IPS-18a (cell line): ENCODE data around the gene SIAH2.

ENCODE experiments used
- H3K27ac ChIP-seq: one replicate; pipeline ENCODE4 v1.5.1; 2013; ENCODE audit warnings: low read length
- H3K27me3 ChIP-seq: one replicate; pipeline ENCODE4 v1.6.1; 2013; ENCODE audit warnings: mild to moderate bottlenecking, low read length; ENCODE audit not compliant: control insufficient read depth, insufficient read depth
- H3K36me3 ChIP-seq: one replicate; pipeline ENCODE4 v1.6.1; 2013; ENCODE audit warnings: low read depth, low read length; ENCODE audit not compliant: control insufficient read depth
- H3K4me1 ChIP-seq: one replicate; pipeline ENCODE4 v1.6.1; 2013; ENCODE audit warnings: low read depth, low read length; ENCODE audit not compliant: control insufficient read depth
- H3K4me3 ChIP-seq: one replicate; pipeline ENCODE4 v1.5.1; 2013; ENCODE audit warnings: low read length
- H3K9ac ChIP-seq: one replicate; pipeline ENCODE4 v1.6.1; 2013; ENCODE audit warnings: mild to moderate bottlenecking, low read length, moderate library complexity
- H3K9me3 ChIP-seq: one replicate; pipeline ENCODE4 v1.6.1; 2013; ENCODE audit warnings: low read depth, low read length; ENCODE audit not compliant: control insufficient read depth

SIAH2 gene

DNA sequence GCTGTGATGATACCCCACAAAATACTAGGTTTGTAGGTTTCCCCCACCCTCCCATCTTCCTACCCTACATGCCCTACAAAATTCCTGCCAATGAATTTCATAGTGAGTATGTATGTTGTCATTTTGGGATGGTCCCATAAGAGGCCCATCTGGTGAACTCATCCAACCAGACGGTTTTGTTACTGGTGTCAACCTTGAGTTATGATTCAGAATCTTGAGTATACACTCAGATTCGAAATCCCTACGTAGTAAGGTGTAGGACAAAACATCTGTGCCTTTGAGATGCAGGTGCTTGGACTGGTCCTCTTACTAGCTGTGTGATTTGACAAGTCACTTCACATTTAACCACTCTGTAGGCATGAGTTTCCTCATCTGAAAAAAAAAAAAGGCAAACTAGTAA lies 3.6 kb downstream of the SIAH2 start:
- no peaks in the 10 kb centered on the region for H3K36me3 ChIP-seq
- peaks cover 9% of the 10 kb centered on the region for H3K4me1 ChIP-seq
- H3K27me3 ChIP-seq, result peaks cover 31% of the 10 kb centered on the region
- H3K9ac ChIP-seq, result no peak overlapping the region
- no peak overlapping the region for H3K4me3 ChIP-seq
- H3K9me3 ChIP-seq, result no peaks in the 10 kb centered on the region
- no peak overlapping the region for H3K27ac ChIP-seq

DNA sequence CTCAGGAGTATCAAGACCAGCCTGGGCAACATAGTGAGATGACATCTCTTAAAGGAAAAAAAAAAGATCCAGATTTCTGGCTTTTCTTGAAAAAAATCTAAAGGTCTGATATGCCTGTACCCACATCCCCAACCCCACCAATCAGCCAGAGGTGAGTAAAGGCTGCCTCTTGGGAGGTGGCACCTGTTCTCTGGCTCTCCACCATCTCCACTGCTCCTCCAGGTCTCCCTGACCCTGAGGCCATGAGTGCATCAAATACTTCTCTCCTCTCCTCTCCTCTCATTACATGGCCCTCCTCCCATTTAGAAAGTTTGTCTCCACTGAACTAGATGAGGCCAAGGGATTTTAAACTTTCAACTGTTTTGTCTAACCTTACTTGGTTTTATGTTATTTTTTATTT lies 5.2 kb downstream of the SIAH2 start:
- Histone ChIP-seq H3K36me3 (no peaks in the 10 kb centered on the region), H3K4me1 (peaks cover 9% of the 10 kb centered on the region), H3K27me3 (peaks cover 20% of the 10 kb centered on the region), H3K9me3 (no peaks in the 10 kb centered on the region), H3K27ac (no peak overlapping the region), H3K9ac (no peak overlapping the region), H3K4me3 (no peak overlapping the region)

DNA sequence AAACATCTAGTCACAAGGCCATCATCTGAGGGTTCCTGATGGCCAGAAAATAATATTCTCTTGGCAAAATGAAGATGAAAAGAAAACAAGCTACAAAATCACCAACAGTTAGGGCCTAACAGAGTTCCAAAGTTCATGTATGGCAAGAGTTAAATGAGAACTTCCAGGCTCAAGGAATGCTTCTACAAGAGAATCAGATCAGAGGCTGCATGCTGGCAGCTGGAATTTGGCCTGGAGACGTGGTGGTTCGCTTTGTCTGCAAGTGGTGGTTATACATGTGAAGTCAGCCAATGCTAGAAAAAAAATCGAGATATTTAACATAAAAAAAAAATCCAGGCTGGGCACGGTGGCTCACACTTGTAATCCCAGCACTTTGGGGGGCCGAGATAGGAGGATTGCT lies 5.6 kb downstream of the SIAH2 start:
- H3K36me3 ChIP-seq, result no peaks in the 10 kb centered on the region

DNA sequence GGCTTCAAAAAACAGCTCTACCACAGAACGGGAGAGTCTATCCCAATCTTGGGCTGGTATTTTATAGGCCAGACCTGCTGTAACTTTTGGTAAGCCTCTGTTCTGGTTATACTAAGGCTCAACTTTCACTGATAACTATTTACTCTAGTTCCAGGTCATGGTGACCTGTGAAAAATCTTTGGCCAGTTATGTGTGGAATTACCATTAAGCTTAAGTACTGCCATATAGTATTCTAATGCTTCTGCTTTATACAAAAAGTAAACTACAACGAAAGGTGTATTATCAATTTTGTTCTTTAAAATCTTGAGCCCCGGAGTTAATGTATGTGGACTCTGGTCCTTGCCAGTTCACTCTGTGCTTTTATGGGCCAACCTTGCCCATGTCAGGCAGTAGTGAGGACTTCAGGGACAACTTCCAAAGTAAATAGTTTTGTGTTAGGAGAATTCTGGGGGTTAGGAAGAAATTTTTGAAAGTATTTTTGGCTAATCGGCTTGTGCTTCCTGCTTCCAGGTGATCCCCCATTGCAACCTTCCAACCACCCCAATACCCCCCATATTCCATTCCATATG lies 6.4 kb downstream of the SIAH2 start:
- no peak overlapping the region for H3K9ac ChIP-seq
- H3K4me3 ChIP-seq, result no peak overlapping the region
- H3K27ac ChIP-seq, result no peak overlapping the region
- no peaks in the 10 kb centered on the region for H3K9me3 ChIP-seq
- peaks cover 9% of the 10 kb centered on the region for H3K4me1 ChIP-seq
- peaks cover 12% of the 10 kb centered on the region for H3K27me3 ChIP-seq
- no peaks in the 10 kb centered on the region for H3K36me3 ChIP-seq

More for the DNA sequence above, 5.6 kb downstream of the SIAH2 start:
- peaks cover 9% of the 10 kb centered on the region for H3K4me1 ChIP-seq
- no peak overlapping the region for H3K9ac ChIP-seq
- H3K27ac ChIP-seq, result no peak overlapping the region
- no peak overlapping the region for H3K4me3 ChIP-seq
- H3K27me3 ChIP-seq, result peaks cover 20% of the 10 kb centered on the region
- H3K9me3 ChIP-seq, result no peaks in the 10 kb centered on the region

DNA sequence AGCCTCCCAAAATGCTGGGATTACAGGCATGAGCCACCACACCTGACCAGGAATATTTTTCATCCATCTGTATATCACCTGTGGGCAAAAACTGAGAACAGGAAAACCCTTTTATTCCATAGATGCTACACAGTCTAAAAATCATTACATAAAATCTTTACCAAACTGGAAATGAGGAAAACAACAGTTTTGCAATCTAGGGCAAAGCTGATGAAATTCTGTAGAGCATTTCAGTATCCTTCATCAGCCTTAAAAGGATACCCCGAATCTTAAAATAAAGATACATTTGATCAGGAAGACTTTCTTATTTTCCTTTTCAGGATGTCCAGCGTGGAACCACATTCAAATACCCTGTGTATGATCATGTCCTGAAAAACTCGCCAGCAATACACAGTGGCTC lies 7.1 kb downstream of the SIAH2 start:
- H3K36me3 ChIP-seq, result no peaks in the 10 kb centered on the region
- no peak overlapping the region for H3K9ac ChIP-seq
- no peak overlapping the region for H3K4me3 ChIP-seq
- H3K27ac ChIP-seq, result no peak overlapping the region
- peaks cover 3% of the 10 kb centered on the region for H3K4me1 ChIP-seq
- peaks cover 5% of the 10 kb centered on the region for H3K27me3 ChIP-seq
- H3K9me3 ChIP-seq, result no peaks in the 10 kb centered on the region

DNA sequence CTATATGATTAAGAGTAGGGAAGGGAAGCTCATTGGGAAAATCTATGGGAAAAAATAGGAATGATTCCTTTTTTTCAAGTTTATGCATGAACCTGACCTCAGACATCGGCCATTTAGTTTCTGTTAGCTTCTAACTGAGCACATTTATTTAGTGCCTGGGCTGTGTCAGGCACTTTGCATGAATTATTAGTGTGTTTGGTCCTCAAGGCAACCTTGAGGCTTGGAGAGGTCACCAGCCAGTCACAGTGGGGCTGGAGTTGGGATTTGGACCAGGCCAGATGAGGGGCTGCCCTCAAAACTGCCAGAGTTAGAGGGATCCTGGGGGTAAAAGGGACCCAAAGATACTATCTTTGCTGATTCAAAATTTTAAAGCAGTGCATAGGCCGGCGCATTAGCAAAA lies 8.1 kb downstream of the SIAH2 start:
- no peaks in the 10 kb centered on the region for H3K9me3 ChIP-seq
- no peaks in the 10 kb centered on the region for H3K27me3 ChIP-seq
- H3K4me3 ChIP-seq, result no peak overlapping the region
- no peak overlapping the region for H3K27ac ChIP-seq
- no peaks in the 10 kb centered on the region for H3K36me3 ChIP-seq
- H3K4me1 ChIP-seq, result peaks cover 3% of the 10 kb centered on the region
- no peak overlapping the region for H3K9ac ChIP-seq

DNA sequence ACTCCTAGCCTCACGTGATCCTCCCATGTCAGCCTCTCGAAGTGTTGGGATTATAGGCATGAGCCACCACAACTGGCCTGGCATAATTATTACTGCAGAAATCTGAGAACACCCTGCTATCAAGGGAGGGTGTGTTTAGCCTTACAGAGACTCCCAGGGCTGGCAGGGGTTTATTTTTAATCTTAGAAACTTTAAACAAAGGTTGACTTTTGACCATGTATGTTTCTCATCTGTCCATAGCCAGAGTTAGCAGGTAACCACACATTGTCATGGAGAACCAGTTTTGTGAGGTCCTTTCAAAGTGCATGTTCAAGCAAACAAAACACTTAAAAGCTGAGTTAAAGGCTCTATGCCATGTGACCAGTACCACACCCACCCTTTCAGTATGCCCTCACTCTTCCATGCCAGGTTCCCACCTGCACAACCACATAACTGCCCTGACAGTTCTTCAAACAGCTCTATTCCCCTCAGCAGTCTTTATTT lies 11.1 kb downstream of the SIAH2 start:
- Histone ChIP-seq H3K4me3 (no peak overlapping the region), H3K27me3 (no peaks in the 10 kb centered on the region), H3K9me3 (no peaks in the 10 kb centered on the region), H3K4me1 (no peaks in the 10 kb centered on the region), H3K36me3 (no peaks in the 10 kb centered on the region), H3K27ac (no peak overlapping the region), H3K9ac (no peak overlapping the region)

DNA sequence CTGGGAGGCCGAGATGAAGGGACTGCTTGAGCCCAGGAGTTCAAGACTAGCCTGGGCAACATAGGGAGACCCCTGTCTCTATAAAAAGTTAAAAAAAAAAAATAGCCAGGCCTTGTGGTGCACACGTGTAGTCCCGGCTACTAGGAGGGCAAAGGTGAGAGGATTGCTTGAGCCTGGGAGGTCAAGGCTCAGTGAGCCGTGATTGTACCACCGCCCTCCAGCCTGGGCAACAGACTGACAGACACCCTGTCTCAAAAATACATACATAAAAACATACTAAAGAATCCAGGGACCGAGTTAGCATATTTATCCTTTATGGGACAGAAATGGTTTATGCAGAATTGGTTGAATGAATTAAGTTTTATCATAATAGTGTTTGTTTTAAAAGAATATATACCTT lies 13.7 kb downstream of the SIAH2 start:
- Histone ChIP-seq H3K9me3 (no peaks in the 10 kb centered on the region), H3K4me3 (no peak overlapping the region), H3K27ac (no peak overlapping the region), H3K36me3 (no peaks in the 10 kb centered on the region), H3K4me1 (no peaks in the 10 kb centered on the region), H3K27me3 (no peaks in the 10 kb centered on the region), H3K9ac (no peak overlapping the region)

DNA sequence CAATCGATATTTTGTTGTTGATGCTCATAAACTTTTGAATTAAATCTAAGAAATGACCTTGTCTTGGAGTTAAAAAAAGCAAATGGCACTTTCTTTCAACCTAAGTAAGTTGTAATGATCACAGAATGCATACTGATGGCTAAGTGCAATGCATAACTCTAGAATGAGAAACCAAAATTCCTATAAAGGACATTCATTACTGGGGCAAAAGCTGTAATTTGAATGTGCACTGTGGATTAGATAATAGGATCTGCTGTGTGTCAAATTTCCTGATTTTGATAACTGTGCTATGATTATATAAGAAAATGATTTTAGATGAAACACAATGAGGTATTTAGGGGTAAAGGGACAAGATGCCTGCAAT lies 14.3 kb downstream of the SIAH2 start:
- no peaks in the 10 kb centered on the region for H3K27me3 ChIP-seq
- H3K36me3 ChIP-seq, result no peaks in the 10 kb centered on the region
- H3K9me3 ChIP-seq, result no peaks in the 10 kb centered on the region
- no peak overlapping the region for H3K9ac ChIP-seq
- H3K4me1 ChIP-seq, result no peaks in the 10 kb centered on the region
- no peak overlapping the region for H3K4me3 ChIP-seq
- no peak overlapping the region for H3K27ac ChIP-seq

DNA sequence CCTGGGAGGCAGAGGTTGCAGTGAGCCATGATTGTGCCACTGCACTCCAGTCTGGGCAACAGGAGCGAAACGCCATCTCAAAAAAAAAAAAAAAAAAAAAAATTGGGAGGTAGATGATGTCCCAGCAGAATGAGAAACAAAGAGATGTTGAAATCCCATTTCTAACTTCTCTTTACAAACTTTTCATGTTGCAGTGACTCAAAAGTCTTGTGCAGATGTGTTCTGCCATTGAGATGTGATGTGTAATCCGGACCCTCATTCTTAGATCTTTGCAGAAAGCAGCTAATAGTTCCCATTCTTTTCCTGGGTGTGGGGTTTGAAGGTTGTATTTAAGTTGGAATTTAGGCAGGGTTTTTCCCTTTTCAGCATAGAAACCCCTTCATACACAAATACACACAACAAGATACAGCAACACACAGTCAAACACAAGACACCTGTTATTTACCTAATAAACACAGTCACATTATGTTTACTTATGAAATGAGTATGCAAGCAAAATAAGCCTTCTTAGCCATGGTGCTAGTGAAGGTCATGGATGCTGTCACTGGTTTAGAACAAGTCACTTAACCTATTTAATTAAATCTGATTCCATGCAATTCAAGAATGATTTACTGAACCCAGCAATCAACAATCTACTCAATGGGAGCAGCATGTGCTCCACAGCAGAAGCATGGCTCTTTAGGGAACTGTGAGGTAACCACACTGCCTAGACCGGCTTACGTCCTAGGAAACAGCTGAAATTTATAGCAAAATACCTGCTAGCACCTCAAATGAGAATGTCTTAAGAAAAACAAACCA lies 14.9 kb downstream of the SIAH2 start:
- no peak overlapping the region for H3K27ac ChIP-seq
- no peaks in the 10 kb centered on the region for H3K36me3 ChIP-seq
- no peaks in the 10 kb centered on the region for H3K9me3 ChIP-seq
- no peaks in the 10 kb centered on the region for H3K27me3 ChIP-seq
- no peak overlapping the region for H3K9ac ChIP-seq
- H3K4me1 ChIP-seq, result no peaks in the 10 kb centered on the region
- no peak overlapping the region for H3K4me3 ChIP-seq

DNA sequence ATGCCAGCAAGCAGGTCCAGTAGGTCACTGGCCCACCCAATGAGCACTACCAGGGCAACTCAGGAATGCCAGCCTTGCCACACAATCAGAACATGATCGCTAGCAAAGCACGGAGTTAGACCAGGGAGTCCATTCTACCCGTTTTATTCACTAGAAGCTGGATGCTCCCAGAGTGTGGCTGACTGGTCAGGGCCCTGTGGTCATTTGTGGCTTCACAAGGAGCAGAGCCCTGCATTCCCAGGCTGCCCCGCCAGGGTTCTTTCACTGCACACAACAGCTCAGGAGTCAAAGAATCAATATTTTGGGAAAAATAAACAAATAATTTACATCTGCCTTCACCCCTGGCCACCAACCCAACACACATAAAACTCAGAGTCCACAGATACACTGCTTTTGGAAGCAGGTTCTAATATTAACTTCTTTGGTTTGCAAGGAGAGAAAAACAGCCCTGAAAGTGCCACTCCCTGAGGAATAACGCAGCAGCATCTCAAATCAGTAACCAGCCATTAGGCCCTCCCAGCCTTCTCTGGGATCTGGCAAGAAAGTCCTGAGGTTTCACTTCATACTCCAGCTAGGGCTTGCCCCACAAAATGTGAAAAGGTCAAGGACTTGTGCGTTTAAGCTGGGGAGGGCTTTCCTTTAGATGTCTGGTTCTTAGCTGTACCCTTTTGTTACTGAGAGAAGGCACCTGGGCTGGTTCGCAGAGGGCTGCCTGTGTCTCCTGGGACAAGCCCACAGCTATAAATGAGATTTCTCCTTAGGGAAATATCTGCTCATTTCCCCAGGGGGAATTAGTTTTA lies 16.0 kb downstream of the SIAH2 start:
- Histone ChIP-seq H3K9ac (no peak overlapping the region), H3K9me3 (no peaks in the 10 kb centered on the region), H3K4me3 (no peak overlapping the region), H3K27me3 (no peaks in the 10 kb centered on the region), H3K4me1 (no peaks in the 10 kb centered on the region), H3K27ac (no peak overlapping the region), H3K36me3 (no peaks in the 10 kb centered on the region)
